CD4-positive, alpha-beta memory T cell (primary cell): ENCODE measurements around the gene PROKR1. TPM values are rescaled to one million over a fixed set of nuclear protein-coding genes. Genes with fewer than 3 reads are reported as not detected.

Experiments used
- polyA plus RNA-seq, 2 donors: library from polyadenylated mRNA; unstranded; fragments of 300-500 nt; fragmentation: Illumina TruSeq; gene quantifications; one replicate each; pipeline ENCODE4 v1.2.3, GENCODE V29; 2021
- total RNA-seq, 2 experiments: library from RNA; stranded (reverse); gene quantifications; one replicate each; pipeline ENCODE4 v1.2.3, GENCODE V29; 2021

PROKR1 gene
- total and polyA plus RNA-seq, 4 experiments from 2014 or later = 0.07 TPM; not detected in 3

Other genes starting within 250 kb of the PROKR1 start
- 1 to 10 TPM; 6.4 to 6.5 TPM for gene FBXO48, start 176.3 kb upstream of the PROKR1 start, total RNA-seq
- 1 to 10 TPM in 1 of 2 donors, under 1 TPM in 1; 0.67 to 1.2 TPM for gene FBXO48, start 176.3 kb upstream of the PROKR1 start, polyA plus RNA-seq
- 1 to 10 TPM; 8.2 to 9.5 TPM for gene APLF, start 176.0 kb upstream of the PROKR1 start, total RNA-seq
- gene APLF, start 176.0 kb upstream of the PROKR1 start, polyA plus RNA-seq = 1 to 10 TPM; 2.9 to 3.2 TPM
- gene ARHGAP25, start 91.2 kb downstream of the PROKR1 start, total RNA-seq = 100 to 1,000 TPM; 162 to 163 TPM
- 100 to 1,000 TPM in 1 of 2 donors, 10 to 100 TPM in 1; 37.1 to 125 TPM for gene ARHGAP25, start 91.2 kb downstream of the PROKR1 start, polyA plus RNA-seq
- gene BMP10, start 227.8 kb downstream of the PROKR1 start, total RNA-seq = not detected
- gene BMP10, start 227.8 kb downstream of the PROKR1 start, polyA plus RNA-seq = not detected